Measurements from ENCODE around the gene FHIT.
"Not testable (repeated sequence)": the region's sequence is repeated elsewhere in the genome, so short reads cannot be mapped to it uniquely, and the experiment has no call there.

FHIT gene

DNA sequence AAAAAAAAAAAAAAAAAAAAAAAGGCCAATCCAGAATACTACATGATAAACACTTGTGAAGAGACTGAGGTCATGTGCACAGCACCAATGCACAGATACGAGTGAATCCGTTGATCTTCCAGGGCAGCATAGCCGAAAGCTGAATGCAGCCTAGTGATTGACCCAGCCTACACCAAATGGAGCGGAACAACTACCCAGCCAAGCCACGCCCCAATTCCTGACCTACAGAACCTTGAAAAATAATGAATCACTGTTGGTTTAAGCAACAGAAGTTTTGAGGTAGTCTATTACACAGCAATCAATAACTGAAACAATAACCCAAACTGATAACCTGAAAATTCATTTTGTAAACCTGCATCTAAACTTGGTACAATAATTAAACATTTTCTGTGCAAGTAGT, 361.0 kb downstream of the FHIT start:
- in situ Hi-C loops (cut with HindIII; ENCODE audit: low sequenced_read_pairs), result no loop called here
- no peak overlapping the region for H3K4me3 ChIP-seq (ENCODE audit: low read depth, low read length)
- TF ChIP-seq, protein P1, sequence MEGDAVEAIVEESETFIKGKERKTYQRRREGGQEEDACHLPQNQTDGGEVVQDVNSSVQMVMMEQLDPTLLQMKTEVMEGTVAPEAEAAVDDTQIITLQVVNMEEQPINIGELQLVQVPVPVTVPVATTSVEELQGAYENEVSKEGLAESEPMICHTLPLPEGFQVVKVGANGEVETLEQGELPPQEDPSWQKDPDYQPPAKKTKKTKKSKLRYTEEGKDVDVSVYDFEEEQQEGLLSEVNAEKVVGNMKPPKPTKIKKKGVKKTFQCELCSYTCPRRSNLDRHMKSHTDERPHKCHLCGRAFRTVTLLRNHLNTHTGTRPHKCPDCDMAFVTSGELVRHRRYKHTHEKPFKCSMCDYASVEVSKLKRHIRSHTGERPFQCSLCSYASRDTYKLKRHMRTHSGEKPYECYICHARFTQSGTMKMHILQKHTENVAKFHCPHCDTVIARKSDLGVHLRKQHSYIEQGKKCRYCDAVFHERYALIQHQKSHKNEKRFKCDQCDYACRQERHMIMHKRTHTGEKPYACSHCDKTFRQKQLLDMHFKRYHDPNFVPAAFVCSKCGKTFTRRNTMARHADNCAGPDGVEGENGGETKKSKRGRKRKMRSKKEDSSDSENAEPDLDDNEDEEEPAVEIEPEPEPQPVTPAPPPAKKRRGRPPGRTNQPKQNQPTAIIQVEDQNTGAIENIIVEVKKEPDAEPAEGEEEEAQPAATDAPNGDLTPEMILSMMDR (IDR thresholded peaks at IDR 0.05; ENCODE audit: low read depth, low read length, missing control alignments), result no peak
- no peak for DNase-seq (ENCODE audit: low read depth)

DNA sequence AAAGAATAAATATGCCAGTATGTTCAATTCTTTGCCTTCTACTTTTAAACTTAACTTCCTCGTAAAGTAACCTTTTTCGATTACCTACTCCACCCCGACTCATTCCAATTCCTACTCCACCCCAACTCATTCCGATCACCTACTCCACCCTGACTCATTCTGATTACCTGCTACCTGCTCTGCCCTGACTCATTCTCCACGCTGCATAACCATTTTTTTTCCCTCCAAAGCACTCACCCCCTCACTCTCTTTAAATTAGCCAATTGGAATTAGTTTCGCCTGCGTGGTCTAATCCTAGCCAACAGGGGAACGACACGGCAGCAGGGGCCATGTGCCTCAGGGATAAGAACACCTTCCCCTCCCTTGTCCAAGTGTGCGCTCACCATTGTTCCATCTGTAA, 362.3 kb downstream of the FHIT start:
- DNase-seq (ENCODE audit: low read depth); in situ Hi-C loops (cut with HindIII; ENCODE audit: low sequenced_read_pairs); H3K4me3 ChIP-seq (ENCODE audit: low read depth, low read length): not testable (repeated sequence)

DNA sequence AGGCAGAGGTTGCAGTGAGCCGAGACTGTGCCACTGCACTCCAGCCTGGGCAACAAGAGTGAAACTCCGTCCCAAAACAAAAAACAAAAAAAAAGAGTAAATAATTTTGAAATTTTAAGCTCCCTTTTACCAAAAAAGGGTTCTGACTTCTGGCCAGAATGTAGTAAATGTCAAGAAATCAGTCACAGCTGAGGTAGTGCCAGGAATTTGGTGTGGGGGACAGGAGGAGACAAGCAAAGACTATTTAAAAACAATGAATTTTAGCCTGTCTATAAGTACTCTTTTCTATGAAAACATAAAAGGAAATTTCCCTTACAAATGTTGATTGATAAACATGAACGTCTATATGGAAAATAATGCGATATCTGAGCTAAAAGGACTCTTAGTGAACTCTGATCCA, 363.7 kb downstream of the FHIT start:
- H3K4me3 ChIP-seq (ENCODE audit: low read depth, low read length), result no peak overlapping the region
- in situ Hi-C loops (cut with HindIII; ENCODE audit: low sequenced_read_pairs), result no loop called here
- TF ChIP-seq, protein P1 (IDR thresholded peaks at IDR 0.05; ENCODE audit: low read depth, low read length, missing control alignments), result no peak
- DNase-seq (ENCODE audit: low read depth), result no peak

DNA sequence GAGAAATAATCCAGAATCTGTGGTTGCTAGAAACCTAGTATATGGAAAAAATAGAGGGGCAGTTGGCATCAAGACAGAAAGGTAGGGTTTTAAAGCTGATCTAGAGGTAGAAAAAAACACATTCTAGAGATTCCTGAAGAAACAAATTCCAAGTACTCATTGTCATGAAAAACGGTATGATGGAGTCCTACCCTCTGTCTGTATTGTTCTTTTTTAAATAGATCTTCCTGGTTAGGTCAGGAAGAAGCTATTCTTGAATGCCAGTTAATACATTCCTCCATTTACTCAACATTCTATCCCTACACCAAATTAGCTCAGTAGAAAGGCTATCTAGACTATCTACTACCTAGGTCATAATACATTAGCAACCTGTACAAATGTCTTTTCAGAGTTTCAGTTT, 364.7 kb downstream of the FHIT start:
- TF ChIP-seq, protein P1 (IDR thresholded peaks at IDR 0.05; ENCODE audit: low read depth, low read length, missing control alignments), result no peak
- no peak overlapping the region for H3K4me3 ChIP-seq (ENCODE audit: low read depth, low read length)
- in situ Hi-C loops (cut with HindIII; ENCODE audit: low sequenced_read_pairs), result no loop called here
- no peak for DNase-seq (ENCODE audit: low read depth)

DNA sequence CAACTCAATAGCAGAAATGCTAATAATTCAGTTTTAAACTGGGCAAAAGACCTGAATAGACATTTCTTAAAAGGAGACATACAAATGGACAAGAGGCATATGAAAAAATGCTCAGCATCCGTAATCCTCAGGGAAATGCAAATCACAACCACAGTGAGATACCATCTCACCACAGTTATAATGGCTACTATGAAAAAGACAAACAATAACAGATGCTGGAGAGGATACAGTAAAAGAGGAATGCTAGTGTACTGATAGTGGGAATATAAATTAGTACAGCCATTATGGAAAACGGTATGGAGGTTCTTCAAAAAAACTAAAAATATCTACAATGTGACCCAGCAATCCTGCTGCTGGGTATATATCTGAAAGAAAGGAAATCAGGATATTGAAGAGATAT, 367.2 kb downstream of the FHIT start:
- TF ChIP-seq, protein P1 (IDR thresholded peaks at IDR 0.05; ENCODE audit: low read depth, low read length, missing control alignments), result no peak
- in situ Hi-C loops (cut with HindIII; ENCODE audit: low sequenced_read_pairs), result no loop called here
- no peak for DNase-seq (ENCODE audit: low read depth)
- no peak overlapping the region for H3K4me3 ChIP-seq (ENCODE audit: low read depth, low read length)

DNA sequence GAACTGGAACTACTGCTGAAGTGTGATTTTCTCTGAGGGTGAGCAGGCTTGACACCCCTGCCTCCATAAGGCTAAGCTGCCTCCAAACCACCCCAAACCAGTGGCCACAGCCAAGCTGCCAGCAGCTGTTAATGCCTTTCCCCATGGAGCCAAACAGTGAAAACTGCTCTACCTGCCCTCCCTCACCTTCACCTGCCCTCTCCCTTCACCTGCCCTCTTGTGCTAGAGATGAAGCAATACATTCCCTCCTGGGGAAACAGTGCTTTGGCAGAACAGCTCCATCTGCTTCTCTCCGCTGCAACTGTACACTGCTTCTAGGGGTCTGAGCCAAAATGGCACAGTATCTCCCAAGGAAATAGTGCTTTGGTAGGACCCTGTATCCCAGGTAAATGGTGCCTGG, 374.1 kb downstream of the FHIT start:
- H3K4me3 ChIP-seq (ENCODE audit: low read depth, low read length), result no peak overlapping the region
- in situ Hi-C loops (cut with HindIII; ENCODE audit: low sequenced_read_pairs), result no loop called here
- DNase-seq (ENCODE audit: low read depth), result no peak
- TF ChIP-seq, protein P1 (IDR thresholded peaks at IDR 0.05; ENCODE audit: low read depth, low read length, missing control alignments), result no peak

DNA sequence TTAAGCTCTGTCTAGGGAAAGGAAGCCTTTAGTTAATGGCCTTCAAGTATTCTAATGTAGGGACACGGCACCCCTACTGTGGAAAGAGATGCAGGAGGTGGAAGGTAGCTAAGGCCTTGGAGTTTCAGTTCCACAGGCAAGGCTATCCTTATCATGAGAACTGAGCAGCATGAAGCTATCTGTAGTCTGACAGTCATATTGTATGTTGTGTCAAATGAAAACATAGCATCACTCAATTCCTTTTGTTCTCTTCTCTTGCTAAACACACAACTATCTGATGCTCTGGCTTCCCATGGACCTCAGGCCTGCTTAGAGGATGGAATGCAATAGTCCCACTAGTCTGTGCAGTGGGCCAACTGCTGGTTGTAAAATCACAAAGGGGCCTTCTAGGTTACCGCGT, 380.9 kb downstream of the FHIT start:
- in situ Hi-C loops (cut with HindIII; ENCODE audit: low sequenced_read_pairs), result no loop called here
- no peak for DNase-seq (ENCODE audit: low read depth)
- H3K4me3 ChIP-seq (ENCODE audit: low read depth, low read length), result no peak overlapping the region
- TF ChIP-seq, protein P1 (IDR thresholded peaks at IDR 0.05; ENCODE audit: low read depth, low read length, missing control alignments), result no peak

All from astrocyte of the cerebellum (primary cell).